ENCODE measurements around the gene INHBB.

INHBB gene

DNA sequence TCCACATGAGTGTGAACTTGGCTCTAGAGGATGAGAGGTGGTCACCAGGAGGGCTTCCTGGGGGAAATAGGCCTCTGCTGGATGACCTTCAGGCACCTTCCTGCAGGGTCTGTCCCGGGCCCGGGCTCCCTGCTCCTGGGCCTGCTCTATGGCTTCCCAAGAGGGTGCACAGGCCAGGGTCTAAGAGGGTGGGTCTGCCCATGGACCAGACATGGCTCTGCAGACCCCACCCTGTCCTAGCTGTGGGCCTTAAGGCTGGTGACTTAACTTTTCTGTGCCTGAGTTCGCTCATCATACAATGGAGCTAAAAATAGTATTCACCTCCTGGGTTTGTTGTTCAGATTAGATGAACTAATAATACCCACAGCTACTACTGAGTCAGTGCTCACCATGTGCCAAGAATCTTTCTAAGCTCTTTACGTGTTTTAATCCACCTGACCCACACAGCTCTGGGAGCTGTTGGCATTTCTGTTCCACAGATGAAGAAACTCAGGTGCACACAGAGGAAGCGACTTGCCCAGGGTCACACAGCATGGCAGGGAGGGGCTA is 14.4 kb downstream of the INHBB start:
- DNase-seq, result no peak

DNA sequence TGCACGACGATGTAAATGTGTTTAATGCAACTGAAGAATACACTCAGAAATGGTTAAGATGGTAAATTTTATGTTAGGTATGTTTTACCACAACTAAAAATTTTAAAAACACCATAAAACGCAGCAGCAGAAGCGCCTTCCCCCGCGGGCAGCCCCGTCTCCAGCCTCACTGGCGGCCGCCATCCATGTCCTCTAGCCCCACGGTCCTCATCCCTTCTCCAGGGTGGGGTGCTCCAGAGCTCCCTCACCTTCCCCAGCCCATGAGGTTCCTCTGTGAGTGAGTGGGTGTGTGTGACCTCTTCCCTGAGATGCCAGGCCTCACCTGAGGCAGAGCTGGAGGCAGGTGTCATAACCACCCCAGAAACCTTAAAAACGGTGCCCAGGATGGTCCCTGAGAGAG is 17.0 kb downstream of the INHBB start:
- no peak for DNase-seq

GRCh38 chr2:120365236-120365793 is 19.4 kb downstream of the INHBB start:
- DNase-seq, result no peak

DNA sequence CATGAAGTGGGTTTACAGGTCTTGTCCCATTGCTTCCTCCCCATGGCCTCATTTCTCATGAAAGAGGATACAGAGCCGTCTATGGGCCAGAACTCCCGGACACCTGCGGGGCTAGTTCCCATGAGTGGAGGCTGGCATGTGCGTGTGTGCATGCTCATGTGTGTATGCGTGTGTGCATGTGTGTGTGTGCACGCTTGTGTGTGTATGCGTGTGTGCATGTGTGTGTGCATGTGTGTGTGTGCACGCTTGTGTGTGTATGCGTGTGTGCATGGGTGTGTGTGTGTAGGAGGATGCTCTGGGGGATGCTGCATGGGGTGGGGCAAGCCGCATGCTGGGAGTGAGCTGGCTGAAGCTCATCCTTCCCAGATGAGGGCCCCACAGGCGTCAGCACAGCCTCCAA is 20.8 kb downstream of the INHBB start:
- DNase-seq, result no peak

DNA sequence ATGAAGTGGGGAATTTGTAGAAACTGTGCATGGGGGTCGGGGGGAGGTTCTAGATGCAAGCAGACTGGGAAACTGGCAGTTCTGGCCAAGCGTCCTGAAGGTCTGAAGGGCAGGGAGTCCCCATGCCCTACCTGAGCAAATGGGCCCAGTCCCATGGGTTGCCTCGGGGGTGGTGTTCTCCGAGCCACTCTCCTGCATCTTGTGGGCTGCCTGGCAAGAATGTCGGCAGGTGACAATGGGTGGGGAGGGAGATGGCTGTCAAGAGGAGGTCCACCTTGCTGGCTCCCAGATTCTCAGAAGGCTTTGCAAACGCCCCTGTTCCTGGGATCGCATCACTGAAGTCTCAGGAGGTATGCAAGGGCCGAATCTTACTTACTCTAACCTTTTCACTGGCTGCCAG is 21.3 kb downstream of the INHBB start:
- no peak for DNase-seq

DNA sequence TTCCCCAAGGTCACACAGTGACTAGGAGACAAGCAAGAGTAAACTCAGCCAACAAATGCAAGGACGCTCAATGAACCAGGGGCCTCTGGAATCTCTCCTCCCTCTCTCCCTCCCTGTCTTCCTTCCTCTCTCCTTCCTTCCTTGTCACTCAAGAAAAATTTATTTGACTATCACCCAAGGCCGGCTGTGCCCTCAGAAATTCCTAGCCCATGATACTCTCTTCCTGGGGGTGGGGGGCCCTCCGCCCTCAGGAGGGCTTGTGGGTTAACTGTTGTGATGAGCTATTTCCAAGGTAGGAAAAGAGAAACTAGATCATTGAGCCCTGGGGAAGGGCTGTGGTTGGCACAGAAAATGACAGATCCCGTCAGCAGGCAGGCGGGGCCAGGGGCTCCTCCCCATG is 21.7 kb downstream of the INHBB start:
- no peak for DNase-seq

DNA sequence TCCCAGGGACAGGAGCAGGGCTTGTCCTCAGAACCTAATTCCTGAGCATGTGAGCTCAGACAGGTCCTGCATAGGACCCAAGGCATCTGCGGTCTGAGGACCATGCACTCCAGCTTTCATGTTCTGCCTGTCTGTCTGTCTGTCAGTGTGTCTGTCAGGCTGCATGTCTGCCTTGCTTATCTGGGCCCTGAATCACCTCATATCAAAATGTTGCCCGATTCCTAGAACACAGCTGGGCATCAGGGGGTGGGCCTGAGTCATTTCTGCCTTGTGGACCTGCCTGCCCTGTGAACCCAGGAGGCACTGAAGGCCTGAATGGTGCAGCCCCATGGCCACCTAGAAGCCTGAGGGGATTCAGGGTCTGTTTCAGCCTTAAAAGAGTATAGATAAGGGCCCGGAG is 22.1 kb downstream of the INHBB start:
- DNase-seq, result no peak

DNA sequence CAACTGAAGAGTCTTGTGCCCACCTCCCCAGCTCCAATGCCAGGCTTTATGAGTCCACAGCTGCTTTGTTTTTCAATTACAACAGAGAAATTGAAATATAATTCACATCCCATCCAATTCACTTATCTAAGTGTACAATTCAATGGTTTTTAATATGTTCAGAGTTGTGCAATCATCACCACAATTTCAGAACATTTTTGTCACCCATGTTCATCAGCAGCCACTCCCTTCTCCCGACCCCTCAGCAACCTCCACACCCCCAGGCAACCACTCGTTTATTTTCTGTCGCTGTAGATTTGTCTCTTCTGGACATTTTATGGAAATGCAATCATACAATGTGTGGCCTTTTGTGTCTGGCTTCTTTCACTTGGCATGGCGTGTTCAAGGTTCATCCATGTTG is 23.3 kb downstream of the INHBB start:
- DNase-seq, result no peak

DNA sequence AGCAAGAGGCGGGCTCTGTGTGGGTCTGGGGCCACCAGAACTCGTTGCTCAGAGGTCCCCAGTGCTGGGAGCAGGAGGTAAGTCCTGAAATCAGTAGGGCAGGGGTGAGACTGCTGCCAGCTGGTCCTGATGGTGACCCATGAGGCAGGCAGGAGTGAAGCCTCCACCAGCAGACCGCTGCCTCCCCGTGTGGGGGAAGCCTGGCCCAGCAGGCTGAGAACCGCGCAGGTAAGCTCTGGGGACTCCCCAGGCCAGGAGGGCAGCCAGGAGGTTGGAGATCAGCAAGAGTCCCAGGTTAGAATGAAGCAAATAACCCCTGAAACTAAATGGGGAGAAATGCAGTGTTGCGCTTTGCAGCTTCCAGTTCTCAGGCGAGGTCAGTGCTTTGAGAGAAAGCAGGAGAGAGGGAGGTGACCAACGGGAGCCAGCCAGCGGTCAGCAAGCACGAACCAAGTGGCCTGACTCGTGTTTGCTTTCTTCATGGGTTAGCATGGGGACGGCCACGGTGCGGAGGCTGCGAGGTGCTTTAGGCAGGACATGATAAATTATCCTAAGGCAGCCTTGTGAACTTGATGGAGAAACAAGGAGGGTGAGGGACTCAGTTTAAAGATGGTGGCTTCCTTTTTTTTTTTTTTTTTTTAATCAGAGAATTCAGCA is 26.2 kb downstream of the INHBB start:
- no peak for DNase-seq

GRCh38 chr2:120372816-120373215 is 26.9 kb downstream of the INHBB start:
- no peak for DNase-seq

DNA sequence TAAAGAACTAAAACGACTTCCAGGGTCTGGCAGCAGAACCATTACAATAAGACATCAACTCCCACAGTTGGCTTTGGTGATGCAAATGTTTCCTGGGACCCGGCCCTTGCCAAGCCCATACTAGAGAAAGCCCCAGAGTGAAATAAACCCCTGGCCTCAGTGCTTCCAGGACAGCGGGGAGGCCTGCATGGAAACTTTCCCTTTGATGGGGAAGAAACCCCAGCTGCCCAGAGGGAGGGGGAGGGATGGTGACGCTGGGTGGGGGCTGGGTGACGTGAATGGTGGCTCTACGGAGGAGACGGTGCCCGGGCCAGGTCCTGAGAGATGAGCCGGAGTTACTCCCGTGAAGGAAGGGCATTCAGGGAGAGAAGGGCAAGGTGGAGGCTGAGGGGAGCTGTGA is 27.5 kb downstream of the INHBB start:
- DNase-seq, result no peak

- DNase-seq, result no peak
These were observed 28.9 kb downstream of the INHBB start for GRCh38 chr2:120374821-120375220.

- DNase-seq, result no peak
These were observed 29.5 kb downstream of the INHBB start for GRCh38 chr2:120375251-120376020.

- DNase-seq, result no peak
These were observed 30.2 kb downstream of the INHBB start for GRCh38 chr2:120376101-120376500.

- DNase-seq, result no peak
These were observed 31.0 kb downstream of the INHBB start for GRCh38 chr2:120376679-120377640.

- no peak for DNase-seq
These were observed 32.7 kb downstream of the INHBB start for GRCh38 chr2:120378605-120379004.

- DNase-seq, result no peak
These were observed 34.3 kb downstream of the INHBB start for GRCh38 chr2:120379916-120380893.

GRCh38 chr2:120381192-120381591 is 35.3 kb downstream of the INHBB start:
- no peak for DNase-seq

DNA sequence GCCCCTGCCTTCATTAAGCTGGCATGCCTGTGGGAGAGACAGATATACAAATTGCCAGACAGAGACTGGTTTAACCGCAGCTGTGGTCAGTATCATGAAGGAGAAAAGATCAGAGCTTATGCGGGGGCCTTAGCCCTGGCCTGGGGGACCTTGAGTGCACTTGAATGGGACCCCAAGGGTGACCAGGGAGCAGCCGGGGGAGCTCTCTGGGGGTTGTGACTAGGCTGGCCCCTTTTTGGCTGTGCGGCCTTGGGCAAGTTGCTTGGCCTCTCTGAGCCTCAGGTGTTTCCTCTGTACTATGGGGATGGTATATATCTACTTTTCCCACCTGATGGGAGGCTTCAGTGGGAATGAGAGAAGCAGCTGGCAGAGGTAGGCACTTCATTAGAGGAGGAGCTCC is 35.7 kb downstream of the INHBB start:
- DNase-seq, result no peak

- no peak for DNase-seq
These were observed 36.7 kb downstream of the INHBB start for GRCh38 chr2:120382541-120383144.

- DNase-seq, result no peak
These were observed 37.3 kb downstream of the INHBB start for GRCh38 chr2:120383191-120383590.

Data from hematopoietic multipotent progenitor cell treated with erythropoietin and hydrocortisone succinate and interleukin-3 and kit ligand, for 8 days (in vitro differentiated cells).